Stromal cell of bone marrow (primary cell): Measurements from ENCODE around the gene ITSN2.
"Not testable (repeated sequence)": the region's sequence is repeated elsewhere in the genome, so short reads cannot be mapped to it uniquely, and the experiment has no call there.

ENCODE experiments used
- DNase-seq: peaks from one replicate; pipeline ENCODE4 v3.0.0-alpha.2; 2012; ENCODE audit warnings: low read depth

Gene ITSN2

GRCh38 chr2:24211408-24211807 is 148.9 kb downstream of the ITSN2 start:
- DNase-seq, result no peak

GRCh38 chr2:24210723-24211122 is 149.6 kb downstream of the ITSN2 start:
- no peak for DNase-seq

GRCh38 chr2:24210106-24210455 is 150.3 kb downstream of the ITSN2 start:
- DNase-seq, result no peak

GRCh38 chr2:24209389-24210105 is 150.8 kb downstream of the ITSN2 start:
- no peak for DNase-seq

GRCh38 chr2:24208490-24208889 is 151.8 kb downstream of the ITSN2 start:
- DNase-seq, result no peak

GRCh38 chr2:24207359-24207758 is 153.0 kb downstream of the ITSN2 start:
- no peak for DNase-seq

GRCh38 chr2:24206714-24207113 is 153.6 kb downstream of the ITSN2 start:
- DNase-seq, result no peak

- no peak for DNase-seq
Observed at GRCh38 chr2:24206242-24206641, 154.1 kb downstream of the ITSN2 start.

- DNase-seq, result no peak
Observed at GRCh38 chr2:24205131-24205530, 155.2 kb downstream of the ITSN2 start.

- no peak for DNase-seq
Observed at GRCh38 chr2:24204505-24204904, 155.8 kb downstream of the ITSN2 start.

- DNase-seq, result no peak
Observed at GRCh38 chr2:24203787-24204150, 156.6 kb downstream of the ITSN2 start.

GRCh38 chr2:24203029-24203786 is 157.1 kb downstream of the ITSN2 start:
- DNase-seq, result no peak

GRCh38 chr2:24200799-24201198 is 159.5 kb downstream of the ITSN2 start:
- no peak for DNase-seq

GRCh38 chr2:24199968-24200590 is 160.3 kb downstream of the ITSN2 start:
- no peak for DNase-seq

GRCh38 chr2:24197213-24197612 is 163.1 kb downstream of the ITSN2 start:
- DNase-seq, result not testable (repeated sequence)

- no peak for DNase-seq
Observed at GRCh38 chr2:24191848-24192247, 168.5 kb downstream of the ITSN2 start.

- DNase-seq, result no peak
Observed at GRCh38 chr2:24191156-24191555, 169.2 kb downstream of the ITSN2 start.

GRCh38 chr2:24190503-24190902 is 169.8 kb downstream of the ITSN2 start:
- DNase-seq, result no peak

- no peak for DNase-seq
Observed at GRCh38 chr2:24189551-24189950, 170.8 kb downstream of the ITSN2 start.

- no peak for DNase-seq
Observed at GRCh38 chr2:24183366-24184069, 176.8 kb downstream of the ITSN2 start.

GRCh38 chr2:24182507-24182906 is 177.8 kb downstream of the ITSN2 start:
- DNase-seq, result no peak

- DNase-seq, result no peak
Observed at GRCh38 chr2:24181849-24182248, 178.5 kb downstream of the ITSN2 start.

- no peak for DNase-seq
Observed at GRCh38 chr2:24179683-24180082, 180.7 kb downstream of the ITSN2 start.
